Measurements from ENCODE around the gene KITLG. TPM values are rescaled to one million over a fixed set of nuclear protein-coding genes. Genes with fewer than 3 reads are reported as not detected.
"Not testable (repeated sequence)": the region's sequence is repeated elsewhere in the genome, so short reads cannot be mapped to it uniquely, and the experiment has no call there.

Gene KITLG
- 10 to 100 TPM in 5 of 8 experiments, 1 to 10 TPM in 3; 2.3 to 26.9 (median 12.0) TPM for total RNA-seq

- Histone ChIP-seq H3K4me3 (peak within 1 kb of the TSS; percentile 45 to 86 (median 67)), H3K27ac (peak within 1 kb of the TSS in 1 of 2 donors; percentile 11), H3K4me1 (replicated peaks in 1 of 2) (peaks cover 12 to 29% of the 10 kb centered on the region in 2 donors)
- ATAC-seq (replicated peaks in 6 of 8) = peak; percentile 86 to 93 (median 91)
- in situ Hi-C loops (cut with MboI; ENCODE audit: low pct_unique_long_range_greater_than_20kb in 2 of 9, low sequenced_read_pairs in 9 of 9, unreplicated experiment in 9 of 9) = loop anchor here in 1 of 9 experiments (25.0 kb wide), 1 partner anchor 407 kb away; no protein-coding TSS in a partner anchor
- 0 to 2% (median 0%) methylated on average over 2 to 20 of the region's 73 CpGs; no CpG with 5 or more reads in 3 of the 10 experiments for WGBS, 10 experiments
These were observed at the start of gene KITLG for GRCh38 chr12:88580051-88580871. Gene KITLG (minus strand): TSS chr12:88580471. CDS start chr12:88580278, 193 bp downstream.

- in situ Hi-C loops (cut with MboI; ENCODE audit: low pct_unique_long_range_greater_than_20kb in 2 of 9, low sequenced_read_pairs in 9 of 9, unreplicated experiment in 9 of 9) = no loop called here
- 43 to 100% (median 82%) methylated on average over 1 to 2 of the region's 2 CpGs; no CpG with 5 or more reads in 2 of the 10 experiments for WGBS, 10 experiments
- Histone ChIP-seq H3K4me3 (no peak overlapping the region), H3K27ac (no peak overlapping the region), H3K4me1 (replicated peaks in 1 of 2) (peaks cover 13 to 16% of the 10 kb centered on the region in 2 donors)
- peak in 1 of 8 experiments; percentile 27 for ATAC-seq (replicated peaks in 6 of 8)
These were observed 48.7 kb upstream of the KITLG start for GRCh38 chr12:88628856-88629509.

GRCh38 chr12:88628035-88628434 lies 47.8 kb upstream of the KITLG start:
- in situ Hi-C loops (cut with MboI; ENCODE audit: low pct_unique_long_range_greater_than_20kb in 2 of 9, low sequenced_read_pairs in 9 of 9, unreplicated experiment in 9 of 9); ATAC-seq (replicated peaks in 6 of 8); H3K4me3 ChIP-seq; H3K27ac ChIP-seq: not testable (repeated sequence)
- peaks cover 13 to 16% of the 10 kb centered on the region in 2 donors for H3K4me1 ChIP-seq (replicated peaks in 1 of 2)
- WGBS, 10 experiments = 10 to 100% (median 85%) methylated on average over 1 of the region's 1 CpG; no CpG with 5 or more reads in 2 of the 10 experiments

GRCh38 chr12:88627501-88627900 lies 47.2 kb upstream of the KITLG start:
- H3K4me3 ChIP-seq = no peak overlapping the region
- no peak for ATAC-seq (replicated peaks in 6 of 8)
- no peak overlapping the region for H3K27ac ChIP-seq
- 0 to 100% (median 45%) methylated on average over 1 of the region's 1 CpG; no CpG with 5 or more reads in 1 of the 10 experiments for WGBS, 10 experiments
- H3K4me1 ChIP-seq (replicated peaks in 1 of 2) = peaks cover 13 to 16% of the 10 kb centered on the region in 2 donors
- in situ Hi-C loops (cut with MboI; ENCODE audit: low pct_unique_long_range_greater_than_20kb in 2 of 9, low sequenced_read_pairs in 9 of 9, unreplicated experiment in 9 of 9) = no loop called here

- H3K4me3 ChIP-seq = no peak overlapping the region
- WGBS, 10 experiments = 8 to 87% (median 40%) methylated on average over 1 to 7 of the region's 7 CpGs; no CpG with 5 or more reads in 3 of the 10 experiments
- H3K4me1 ChIP-seq (replicated peaks in 1 of 2) = peaks cover 13 to 16% of the 10 kb centered on the region in 2 donors
- H3K27ac ChIP-seq = no peak overlapping the region
- in situ Hi-C loops (cut with MboI; ENCODE audit: low pct_unique_long_range_greater_than_20kb in 2 of 9, low sequenced_read_pairs in 9 of 9, unreplicated experiment in 9 of 9) = no loop called here
- peak in 5 of 8 experiments; percentile 45 to 83 (median 78) for ATAC-seq (replicated peaks in 6 of 8)
These were observed 45.1 kb upstream of the KITLG start for GRCh38 chr12:88625356-88625755.

- Histone ChIP-seq H3K4me1 (replicated peaks in 1 of 2) (peaks cover 13 to 16% of the 10 kb centered on the region in 2 donors), H3K4me3 (no peak overlapping the region), H3K27ac (no peak overlapping the region)
- in situ Hi-C loops (cut with MboI; ENCODE audit: low pct_unique_long_range_greater_than_20kb in 2 of 9, low sequenced_read_pairs in 9 of 9, unreplicated experiment in 9 of 9) = no loop called here
- WGBS, 10 experiments = 0 to 83% (median 71%) methylated on average over 1 to 3 of the region's 3 CpGs
- ATAC-seq (replicated peaks in 6 of 8) = peak in 3 of 8 experiments; percentile 17 to 37 (median 20)
These were observed 44.6 kb upstream of the KITLG start for GRCh38 chr12:88624911-88625310.

GRCh38 chr12:88623777-88624548 lies 43.7 kb upstream of the KITLG start:
- peaks cover 13 to 16% of the 10 kb centered on the region in 2 donors for H3K4me1 ChIP-seq (replicated peaks in 1 of 2)
- WGBS, 10 experiments = 69 to 100% (median 88%) methylated on average over 1 to 3 of the region's 3 CpGs
- in situ Hi-C loops (cut with MboI; ENCODE audit: low pct_unique_long_range_greater_than_20kb in 2 of 9, low sequenced_read_pairs in 9 of 9, unreplicated experiment in 9 of 9) = no loop called here
- H3K27ac ChIP-seq = no peak overlapping the region
- H3K4me3 ChIP-seq = no peak overlapping the region
- no peak for ATAC-seq (replicated peaks in 6 of 8)

GRCh38 chr12:88617352-88617751 lies 37.1 kb upstream of the KITLG start:
- no peak overlapping the region for H3K27ac ChIP-seq
- no peaks in the 10 kb centered on the region for H3K4me1 ChIP-seq (replicated peaks in 1 of 2)
- in situ Hi-C loops (cut with MboI; ENCODE audit: low pct_unique_long_range_greater_than_20kb in 2 of 9, low sequenced_read_pairs in 9 of 9, unreplicated experiment in 9 of 9) = no loop called here
- 40 to 100% (median 75%) methylated on average over 1 of the region's 1 CpG; no CpG with 5 or more reads in 5 of the 10 experiments for WGBS, 10 experiments
- H3K4me3 ChIP-seq = no peak overlapping the region
- ATAC-seq (replicated peaks in 6 of 8) = no peak

GRCh38 chr12:88615490-88615889 lies 35.2 kb upstream of the KITLG start:
- no peak for ATAC-seq (replicated peaks in 6 of 8)
- in situ Hi-C loops (cut with MboI; ENCODE audit: low pct_unique_long_range_greater_than_20kb in 2 of 9, low sequenced_read_pairs in 9 of 9, unreplicated experiment in 9 of 9) = no loop called here
- H3K4me3 ChIP-seq = no peak overlapping the region
- WGBS, 10 experiments = 57 to 100% (median 80%) methylated on average over 1 of the region's 1 CpG; no CpG with 5 or more reads in 3 of the 10 experiments
- H3K27ac ChIP-seq = no peak overlapping the region
- H3K4me1 ChIP-seq (replicated peaks in 1 of 2) = no peaks in the 10 kb centered on the region

GRCh38 chr12:88604646-88605045 lies 24.4 kb upstream of the KITLG start:
- in situ Hi-C loops (cut with MboI; ENCODE audit: low pct_unique_long_range_greater_than_20kb in 2 of 9, low sequenced_read_pairs in 9 of 9, unreplicated experiment in 9 of 9) = no loop called here
- ATAC-seq (replicated peaks in 6 of 8) = no peak
- H3K4me1 ChIP-seq (replicated peaks in 1 of 2) = no peaks in the 10 kb centered on the region
- no peak overlapping the region for H3K4me3 ChIP-seq
- H3K27ac ChIP-seq = no peak overlapping the region

GRCh38 chr12:88600272-88600671 lies 20.0 kb upstream of the KITLG start:
- ATAC-seq (replicated peaks in 6 of 8) = peak in 1 of 8 experiments; percentile 29
- Histone ChIP-seq H3K27ac (no peak overlapping the region), H3K4me1 (replicated peaks in 1 of 2) (no peaks in the 10 kb centered on the region), H3K4me3 (no peak overlapping the region)
- WGBS, 10 experiments = 13 to 100% (median 82%) methylated on average over 1 to 4 of the region's 4 CpGs; no CpG with 5 or more reads in 1 of the 10 experiments
- in situ Hi-C loops (cut with MboI; ENCODE audit: low pct_unique_long_range_greater_than_20kb in 2 of 9, low sequenced_read_pairs in 9 of 9, unreplicated experiment in 9 of 9) = no loop called here

GRCh38 chr12:88597365-88597764 lies 17.1 kb upstream of the KITLG start:
- Histone ChIP-seq H3K27ac (no peak overlapping the region), H3K4me1 (replicated peaks in 1 of 2) (no peaks in the 10 kb centered on the region), H3K4me3 (no peak overlapping the region)
- no peak for ATAC-seq (replicated peaks in 6 of 8)
- in situ Hi-C loops (cut with MboI; ENCODE audit: low pct_unique_long_range_greater_than_20kb in 2 of 9, low sequenced_read_pairs in 9 of 9, unreplicated experiment in 9 of 9) = loop anchor here in 1 of 9 experiments (25.0 kb wide), 1 partner anchor 390 kb away; no protein-coding TSS in a partner anchor

All from motor neuron (in vitro differentiated cells).